Small intestine (tissue), 7 donors: ENCODE measurements around the gene OCA2. TPM values are rescaled to one million over a fixed set of nuclear protein-coding genes. Genes with fewer than 3 reads are reported as not detected.
A peak's percentile ranks its signal among the peaks of the same experiment; 100 is the strongest.

ENCODE experiments used
- DNase-seq, 2 donors: peaks; one replicate each; pipeline versions ENCODE4 v3.0.0 to v3.0.0-alpha.2; 2013
- FAIRE-seq: peaks from 2 replicates; lab custom pipeline; 2012; peaks lifted over from hg19 to GRCh38; lab: Jason Lieb, UNC
- H3K27ac ChIP-seq, 3 donors: one replicate each; pipeline ENCODE4 v1.5.1; 2013; ENCODE audit warnings: low read length in 2 of 3, mild to moderate bottlenecking in 2 of 3, control low read depth in 1 of 3, inconsistent platforms in 1 of 3, low read depth in 1 of 3, moderate library complexity in 1 of 3
- H3K27me3 ChIP-seq, 3 donors: one replicate each; pipeline ENCODE4 v1.6.1; 2013; ENCODE audit warnings: low read length in 3 of 3, inconsistent platforms in 1 of 3; ENCODE audit not compliant: control insufficient read depth in 3 of 3, insufficient read depth in 3 of 3
- H3K36me3 ChIP-seq, 3 donors: one replicate each; pipeline ENCODE4 v1.6.1; 2013; ENCODE audit warnings: low read length in 3 of 3, inconsistent platforms in 1 of 3, low read depth in 1 of 3, mild to moderate bottlenecking in 1 of 3, moderate library complexity in 1 of 3; ENCODE audit not compliant: control insufficient read depth in 3 of 3, insufficient read depth in 2 of 3
- H3K4me1 ChIP-seq, 3 donors: one replicate each; pipeline ENCODE4 v1.6.1; 2013; ENCODE audit warnings: low read length in 2 of 3, inconsistent platforms in 1 of 3, low read depth in 1 of 3, mild to moderate bottlenecking in 1 of 3, moderate library complexity in 1 of 3; ENCODE audit not compliant: control insufficient read depth in 3 of 3, insufficient read depth in 2 of 3
- H3K4me3 ChIP-seq, 3 donors: one replicate each; pipeline ENCODE4 v1.5.1; 2013; ENCODE audit warnings: low read length in 3 of 3, control low read depth in 1 of 3, inconsistent platforms in 1 of 3, low read depth in 1 of 3, mild to moderate bottlenecking in 1 of 3, moderate library complexity in 1 of 3
- H3K9me3 ChIP-seq, 2 donors: one replicate each; pipeline ENCODE4 v1.6.1; 2013; ENCODE audit warnings: low read depth in 1 of 2, low read length in 1 of 2; ENCODE audit not compliant: control insufficient read depth in 2 of 2, insufficient read depth in 1 of 2
- WGBS, 3 donors: extraction: QIAGEN DNeasy Blood & Tissue Kit; methylation state at CpG; one replicate each; pipeline ENCODE4 v1.1.7; 2013; 5-methylcytosine and 5-hydroxymethylcytosine counted together
- polyA plus RNA-seq, 4 donors: library from polyadenylated mRNA; stranded (reverse) in 3 of 4; unstranded in 1 of 4; fragments of 200-250 nt in 3 of 4; fragments of 120-200 nt in 1 of 4; gene quantifications; one replicate each; pipeline versions ENCODE4 v1.2.1 to v1.2.3, GENCODE V29; 2013
- donor health status: healthy with polysubstance abuse.
- donor health status: control.
- donor health status: control.
- donor health status: Bipolar disorder and iron deficiency.
- donor health status: healthy.

The OCA2 gene
- polyA plus RNA-seq, 4 donors, result 0.07 to 5.9 TPM; not detected in 2

DNA sequence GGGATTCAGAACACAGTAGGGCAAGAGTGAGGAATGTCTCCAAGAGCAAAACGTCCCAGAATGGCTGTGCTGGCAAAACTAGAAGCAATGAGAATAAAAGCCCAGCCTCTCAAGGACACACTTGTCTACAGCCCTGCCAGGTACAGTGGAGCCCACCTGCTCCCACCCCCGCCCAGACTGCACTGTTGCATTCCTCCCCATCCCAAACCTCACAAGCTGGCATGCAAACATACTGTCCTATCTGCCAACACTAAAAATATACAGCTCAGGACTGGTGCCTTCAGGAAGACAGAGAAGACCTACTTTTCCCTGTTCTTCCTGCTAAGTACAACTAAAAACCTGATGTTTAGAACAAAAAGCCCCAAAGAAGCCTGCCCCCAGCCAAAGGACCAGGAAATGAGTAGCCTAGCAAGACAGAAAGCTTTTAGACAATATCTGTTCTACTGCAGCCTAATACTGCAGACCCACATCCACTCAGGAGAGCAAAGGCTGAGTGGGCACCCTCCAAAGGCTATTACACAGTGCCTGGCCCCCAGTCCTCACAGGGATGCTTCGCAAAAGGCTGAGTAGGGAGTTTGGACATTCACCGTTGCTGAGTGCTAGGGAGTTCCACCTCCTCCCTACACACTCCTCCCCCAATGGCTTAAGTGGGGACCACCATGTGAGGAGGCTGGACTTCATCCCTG is 13.5 kb downstream of the OCA2 start:
- Histone ChIP-seq H3K27me3 (peaks cover 0 to 3% (median 0%) of the 10 kb centered on the region in 3 donors), H3K27ac (no peak overlapping the region), H3K4me3 (no peak overlapping the region), H3K36me3 (peaks cover 0 to 4% (median 0%) of the 10 kb centered on the region in 3 donors), H3K9me3 (peaks cover 0 to 19% of the 10 kb centered on the region in 2 donors), H3K4me1 (peaks cover 0 to 25% (median 0%) of the 10 kb centered on the region in 3 donors)
- 73 to 80% (median 76%) methylated on average over 4 of the region's 4 CpGs for WGBS, 3 donors
- FAIRE-seq (no peak), DNase-seq (no peak)

DNA sequence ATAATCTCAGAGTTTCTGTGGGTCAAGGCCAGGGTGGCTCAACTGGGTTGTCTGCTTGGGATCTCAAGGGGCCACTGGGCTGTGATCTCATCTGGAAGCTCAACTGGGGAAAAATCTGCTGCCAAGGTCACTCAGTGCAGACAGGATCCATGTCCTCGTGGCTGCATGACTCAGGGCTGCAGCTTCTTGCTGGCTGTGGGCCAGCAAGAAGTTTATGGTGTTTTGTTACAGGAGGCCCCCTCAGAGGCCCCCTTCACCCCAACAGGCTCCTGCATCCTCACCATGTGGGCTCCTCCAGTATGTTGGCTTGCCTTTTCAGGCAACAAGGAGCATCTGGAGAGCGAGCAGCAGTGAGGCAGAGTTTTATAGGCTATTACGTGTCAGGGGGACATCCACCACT is 14.6 kb downstream of the OCA2 start:
- H3K4me3 ChIP-seq, result no peak overlapping the region
- peaks cover 0 to 25% (median 0%) of the 10 kb centered on the region in 3 donors for H3K4me1 ChIP-seq
- peaks cover 0 to 4% (median 0%) of the 10 kb centered on the region in 3 donors for H3K36me3 ChIP-seq
- WGBS, 3 donors, result 61 to 76% (median 68%) methylated on average over 3 of the region's 3 CpGs
- H3K9me3 ChIP-seq, result peaks cover 0 to 19% of the 10 kb centered on the region in 2 donors
- peak in 1 of 2 donors; percentile 18 for DNase-seq
- no peak for FAIRE-seq
- peak overlapping the region in 1 of 3 donors; percentile 87 for H3K27ac ChIP-seq
- H3K27me3 ChIP-seq, result peaks cover 0 to 3% (median 0%) of the 10 kb centered on the region in 3 donors

DNA sequence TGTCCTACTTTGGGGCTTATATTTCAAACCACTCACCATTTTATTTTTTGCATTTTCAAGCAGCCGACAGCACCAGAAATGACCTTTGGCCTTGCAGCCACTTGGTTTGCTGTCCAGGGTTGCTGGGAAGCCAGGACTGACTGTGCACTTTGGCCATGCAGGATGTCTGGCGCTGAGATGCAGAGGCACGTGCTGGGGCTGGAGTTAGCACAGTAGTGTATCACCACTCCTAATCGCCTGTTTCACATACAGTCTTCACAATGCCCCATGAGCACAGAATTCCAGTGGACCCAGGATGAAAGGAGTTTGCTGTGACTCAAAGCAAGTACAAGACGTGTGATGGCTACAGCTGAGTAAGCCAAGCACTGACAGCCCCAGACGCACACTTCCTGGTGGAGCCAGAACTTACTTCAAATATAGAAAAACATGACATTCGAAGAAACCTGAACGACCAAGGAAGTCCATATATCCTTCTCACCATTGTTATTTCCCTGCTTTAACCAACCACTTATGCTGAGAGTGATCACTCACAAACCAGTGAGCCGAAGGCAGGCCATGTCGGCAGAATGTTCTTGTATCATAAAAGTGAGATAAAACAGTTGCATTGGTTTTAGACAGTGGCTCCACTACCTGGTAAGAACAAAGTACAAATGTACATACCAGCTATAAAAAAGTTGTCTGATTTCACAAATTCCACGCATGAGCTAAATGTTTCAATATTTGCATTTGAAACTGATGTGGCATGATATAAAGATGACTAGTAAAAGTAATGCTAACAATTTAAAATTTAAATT is 16.0 kb downstream of the OCA2 start:
- FAIRE-seq (no peak), DNase-seq (peak; percentile 88 to 90)
- Histone ChIP-seq H3K9me3 (peaks cover 0 to 15% of the 10 kb centered on the region in 2 donors), H3K27me3 (peaks cover 0 to 3% (median 0%) of the 10 kb centered on the region in 3 donors), H3K36me3 (peaks cover 0 to 4% (median 0%) of the 10 kb centered on the region in 3 donors), H3K4me1 (peaks cover 0 to 25% (median 0%) of the 10 kb centered on the region in 3 donors), H3K4me3 (no peak overlapping the region), H3K27ac (peak overlapping the region in 1 of 3 donors; percentile 87)
- 14 to 50% (median 30%) methylated on average over 11 of the region's 11 CpGs for WGBS, 3 donors

DNA sequence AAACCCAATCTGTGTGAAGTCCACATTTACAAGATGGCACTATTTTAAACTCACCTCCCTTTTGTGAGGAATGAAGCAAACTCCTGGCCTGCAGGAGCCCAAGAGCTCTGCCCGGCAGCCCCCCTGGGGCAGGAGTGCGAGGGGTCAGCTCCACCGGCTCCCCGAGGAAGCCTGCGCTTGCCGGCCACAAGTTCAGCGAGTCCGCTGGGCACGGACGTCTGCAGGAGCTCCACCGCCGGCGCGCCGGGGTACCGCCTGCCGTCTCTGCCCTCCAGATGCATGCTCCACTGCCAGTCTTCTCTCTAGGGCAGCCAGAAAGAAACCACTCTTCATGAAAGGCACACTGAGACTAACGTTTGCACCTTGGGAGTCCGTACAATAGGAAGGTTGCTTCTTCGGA is 17.5 kb downstream of the OCA2 start:
- peaks cover 0 to 4% (median 0%) of the 10 kb centered on the region in 3 donors for H3K36me3 ChIP-seq
- peaks cover 0 to 15% of the 10 kb centered on the region in 2 donors for H3K9me3 ChIP-seq
- peaks cover 0 to 3% (median 0%) of the 10 kb centered on the region in 3 donors for H3K27me3 ChIP-seq
- no peak overlapping the region for H3K4me3 ChIP-seq
- FAIRE-seq (no peak), DNase-seq (no peak)
- peaks cover 0 to 25% (median 0%) of the 10 kb centered on the region in 3 donors for H3K4me1 ChIP-seq
- WGBS, 3 donors, result 95 to 96% (median 96%) methylated on average over 20 of the region's 20 CpGs
- no peak overlapping the region for H3K27ac ChIP-seq

DNA sequence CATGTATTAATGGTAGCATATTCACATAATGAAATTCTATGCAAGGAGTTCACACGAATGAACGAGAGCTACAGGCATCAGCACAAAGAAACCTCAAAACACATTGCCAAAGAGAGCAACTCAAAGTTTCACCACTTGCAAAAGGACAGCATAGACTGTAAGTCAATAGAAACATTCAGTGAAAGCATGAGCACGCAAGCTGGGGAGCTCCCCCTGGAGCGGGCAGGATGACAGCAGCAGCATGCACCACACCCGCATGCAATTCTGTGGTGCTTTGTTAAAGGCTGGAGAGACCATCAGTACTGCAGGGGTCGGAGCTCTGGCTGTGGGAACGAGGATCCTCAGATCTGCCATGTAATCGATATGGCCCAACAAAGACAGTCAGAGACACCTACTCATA is 18.7 kb downstream of the OCA2 start:
- Histone ChIP-seq H3K4me1 (peaks cover 0 to 18% (median 0%) of the 10 kb centered on the region in 3 donors), H3K9me3 (peaks cover 0 to 15% of the 10 kb centered on the region in 2 donors), H3K27ac (no peak overlapping the region), H3K4me3 (no peak overlapping the region), H3K27me3 (no peaks in the 10 kb centered on the region), H3K36me3 (peaks cover 0 to 4% (median 0%) of the 10 kb centered on the region in 3 donors)
- FAIRE-seq, result no peak
- WGBS, 3 donors, result 74 to 86% (median 75%) methylated on average over 8 of the region's 8 CpGs
- no peak for DNase-seq

DNA sequence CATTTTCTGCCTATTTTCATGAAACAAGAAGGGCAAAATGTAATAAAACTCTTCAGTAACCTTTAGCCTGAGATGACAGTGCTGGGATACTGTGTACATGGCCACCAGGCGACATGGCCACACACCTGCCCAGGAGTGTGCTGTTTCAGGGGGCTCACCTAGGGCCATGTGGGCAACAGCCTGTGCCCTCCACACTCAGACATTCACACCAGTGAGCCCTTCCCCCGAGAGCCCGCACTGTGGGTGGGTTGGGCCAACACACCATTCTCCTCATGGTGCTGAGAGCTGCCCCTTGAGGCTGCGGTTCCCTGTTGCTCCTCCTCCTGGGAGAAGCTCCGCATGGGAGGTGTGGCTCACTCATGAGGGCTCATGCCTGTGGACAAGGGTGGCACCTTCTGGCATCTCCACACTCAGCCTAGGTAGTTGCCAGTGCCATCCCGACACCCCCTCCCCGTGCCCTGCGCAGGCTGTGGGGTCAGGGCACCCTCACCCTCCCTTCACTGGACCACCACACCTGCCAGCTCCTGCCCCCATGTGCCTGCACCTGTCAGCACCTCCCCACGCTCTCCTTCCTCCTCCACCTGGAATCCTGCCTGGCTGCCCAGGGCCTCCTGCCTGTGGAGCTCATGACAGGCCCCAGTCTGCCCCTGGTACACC is 19.7 kb downstream of the OCA2 start:
- Histone ChIP-seq H3K36me3 (peaks cover 0 to 2% (median 0%) of the 10 kb centered on the region in 3 donors), H3K4me1 (peaks cover 0 to 15% (median 0%) of the 10 kb centered on the region in 3 donors), H3K9me3 (peaks cover 0 to 8% of the 10 kb centered on the region in 2 donors), H3K27ac (no peak overlapping the region), H3K4me3 (no peak overlapping the region), H3K27me3 (no peaks in the 10 kb centered on the region)
- DNase-seq, result no peak
- WGBS, 3 donors, result 77 to 89% (median 80%) methylated on average over 8 to 9 of the region's 9 CpGs
- FAIRE-seq, result no peak

DNA sequence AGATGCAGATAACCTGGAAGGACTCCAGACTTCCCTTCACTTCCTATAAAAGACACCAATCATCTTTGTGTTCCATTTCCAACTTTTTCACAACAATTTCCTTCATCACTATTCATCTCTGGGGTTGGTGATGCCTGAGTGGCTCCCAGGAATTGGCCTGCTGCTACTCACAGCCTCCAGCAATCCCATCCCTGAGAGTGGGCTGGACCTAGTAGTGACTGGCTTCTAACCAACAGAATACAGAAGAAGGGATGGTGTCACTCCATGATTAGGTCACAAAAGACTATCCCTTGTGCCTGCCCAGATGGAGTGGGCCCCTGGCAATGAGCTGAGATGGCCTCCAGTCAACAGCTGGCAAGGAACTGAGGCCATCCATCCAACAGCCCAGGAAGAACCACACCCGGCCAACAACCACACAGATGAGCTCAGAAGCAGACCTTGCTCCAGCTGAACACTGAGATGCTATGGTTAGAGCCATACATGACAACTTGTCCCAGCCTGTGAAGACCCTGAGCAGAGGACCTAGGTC is 20.9 kb downstream of the OCA2 start:
- FAIRE-seq, result no peak

DNA sequence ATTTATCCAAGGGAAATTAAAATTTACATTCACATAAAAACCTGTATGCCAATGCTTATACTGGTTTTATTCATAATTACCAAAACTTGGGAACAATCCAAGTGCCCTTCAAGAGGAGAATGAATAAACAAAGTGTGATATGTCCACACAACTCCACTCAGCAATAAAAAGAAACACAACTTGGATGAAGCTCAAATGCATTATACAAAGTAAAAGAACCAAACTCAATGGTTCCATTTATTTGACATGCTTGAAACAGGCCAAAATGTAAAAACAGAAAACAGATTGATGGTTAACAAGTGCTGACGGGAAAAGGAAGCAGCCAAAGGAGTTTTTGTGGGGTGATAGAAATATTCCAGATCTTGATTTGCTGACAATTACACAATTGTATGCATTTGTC is 23.5 kb downstream of the OCA2 start:
- H3K27ac ChIP-seq, result no peak overlapping the region
- H3K36me3 ChIP-seq, result no peaks in the 10 kb centered on the region
- H3K27me3 ChIP-seq, result no peaks in the 10 kb centered on the region
- no peaks in the 10 kb centered on the region for H3K4me1 ChIP-seq
- DNase-seq, result no peak
- no peaks in the 10 kb centered on the region for H3K9me3 ChIP-seq
- WGBS, 3 donors, result 56 to 66% (median 63%) methylated on average over 1 of the region's 1 CpG
- FAIRE-seq, result no peak
- H3K4me3 ChIP-seq, result no peak overlapping the region

More for the DNA sequence above, 20.9 kb downstream of the OCA2 start:
- DNase-seq, result no peak
- Histone ChIP-seq H3K36me3 (peaks cover 0 to 2% (median 0%) of the 10 kb centered on the region in 3 donors), H3K9me3 (no peaks in the 10 kb centered on the region), H3K4me1 (peaks cover 0 to 6% (median 0%) of the 10 kb centered on the region in 3 donors), H3K27me3 (no peaks in the 10 kb centered on the region), H3K4me3 (no peak overlapping the region), H3K27ac (no peak overlapping the region)
- 24 to 66% (median 60%) methylated on average over 1 of the region's 1 CpG for WGBS, 3 donors
